Measurements from ENCODE around the gene NELFE. TPM values are rescaled to one million over a fixed set of nuclear protein-coding genes. Genes with fewer than 3 reads are reported as not detected.

NELFE gene
- total RNA-seq, 2 donors from 2014 or later, result 90.3 to 132 TPM

GRCh38 chr6:31947864-31948263, 10.9 kb downstream of the NELFE start:
- Histone ChIP-seq H3K9me3 (ENCODE audit: control insufficient read depth, low read length) (no peaks in the 10 kb centered on the region), H3K4me1 (ENCODE audit: control insufficient read depth, insufficient read depth, low read length) (no peaks in the 10 kb centered on the region), H3K27ac (ENCODE audit: low read depth, low read length) (no peak overlapping the region), H3K27me3 (ENCODE audit: control insufficient read depth, insufficient read depth, low read length, poor library complexity, severe bottlenecking) (peaks cover 35% of the 10 kb centered on the region), H3K9ac (ENCODE audit: extremely low read depth, low read length, poor library complexity, severe bottlenecking) (no peak overlapping the region), H3K4me3 (ENCODE audit: low read length) (no peak overlapping the region), H3K36me3 (ENCODE audit: control insufficient read depth, insufficient read depth, low read length) (peaks cover 26% of the 10 kb centered on the region)
- H3K27me3 Mint-ChIP-seq (ENCODE audit: insufficient read depth), result peaks cover 58% of the 10 kb centered on the region
- no peaks in the 10 kb centered on the region for H3K9me3 Mint-ChIP-seq
- no peak overlapping the region for H3K4me3 Mint-ChIP-seq
- TF ChIP-seq CTCF (conservative IDR thresholded peaks at IDR 0.05), result no peak
- no peak overlapping the region for H3K27ac Mint-ChIP-seq
- H3K36me3 Mint-ChIP-seq (ENCODE audit: low read depth), result peaks cover 11% of the 10 kb centered on the region
- no peak for DNase-seq
- no peaks in the 10 kb centered on the region for H3K4me1 Mint-ChIP-seq
- 86 to 95% methylated on average over 4 of the region's 4 CpGs for WGBS, 2 experiments (ENCODE audit: insufficient coverage in 1 of 2, insufficient read length in 1 of 2)

GRCh38 chr6:31947070-31947675, 11.6 kb downstream of the NELFE start:
- no peaks in the 10 kb centered on the region for H3K4me1 ChIP-seq (ENCODE audit: control insufficient read depth, insufficient read depth, low read length)
- peaks cover 65% of the 10 kb centered on the region for H3K27me3 Mint-ChIP-seq (ENCODE audit: insufficient read depth)
- 86 to 88% methylated on average over 17 to 24 of the region's 24 CpGs for WGBS, 2 experiments (ENCODE audit: insufficient coverage in 1 of 2, insufficient read length in 1 of 2)
- H3K4me1 Mint-ChIP-seq, result no peaks in the 10 kb centered on the region
- TF ChIP-seq CTCF (conservative IDR thresholded peaks at IDR 0.05), result no peak
- H3K4me3 Mint-ChIP-seq, result no peak overlapping the region
- no peak overlapping the region for H3K9ac ChIP-seq (ENCODE audit: extremely low read depth, low read length, poor library complexity, severe bottlenecking)
- DNase-seq, result peak; percentile 35
- H3K4me3 ChIP-seq (ENCODE audit: low read length), result no peak overlapping the region
- H3K27ac Mint-ChIP-seq, result no peak overlapping the region
- H3K9me3 Mint-ChIP-seq, result no peaks in the 10 kb centered on the region
- H3K27ac ChIP-seq (ENCODE audit: low read depth, low read length), result no peak overlapping the region
- H3K36me3 ChIP-seq (ENCODE audit: control insufficient read depth, insufficient read depth, low read length), result peaks cover 19% of the 10 kb centered on the region
- H3K27me3 ChIP-seq (ENCODE audit: control insufficient read depth, insufficient read depth, low read length, poor library complexity, severe bottlenecking), result peaks cover 42% of the 10 kb centered on the region
- no peaks in the 10 kb centered on the region for H3K9me3 ChIP-seq (ENCODE audit: control insufficient read depth, low read length)
- H3K36me3 Mint-ChIP-seq (ENCODE audit: low read depth), result peaks cover 8% of the 10 kb centered on the region

- DNase-seq, result peak; percentile 38
- Mint-ChIP-seq H3K9me3 (no peaks in the 10 kb centered on the region), H3K36me3 (ENCODE audit: low read depth) (peaks cover 8% of the 10 kb centered on the region), H3K4me3 (no peak overlapping the region), H3K27me3 (ENCODE audit: insufficient read depth) (peaks cover 67% of the 10 kb centered on the region), H3K4me1 (no peaks in the 10 kb centered on the region), H3K27ac (no peak overlapping the region)
- no peak for TF ChIP-seq CTCF (conservative IDR thresholded peaks at IDR 0.05)
- Histone ChIP-seq H3K9ac (ENCODE audit: extremely low read depth, low read length, poor library complexity, severe bottlenecking) (no peak overlapping the region), H3K27me3 (ENCODE audit: control insufficient read depth, insufficient read depth, low read length, poor library complexity, severe bottlenecking) (peaks cover 42% of the 10 kb centered on the region), H3K4me1 (ENCODE audit: control insufficient read depth, insufficient read depth, low read length) (no peaks in the 10 kb centered on the region), H3K36me3 (ENCODE audit: control insufficient read depth, insufficient read depth, low read length) (peaks cover 12% of the 10 kb centered on the region), H3K4me3 (ENCODE audit: low read length) (no peak overlapping the region), H3K27ac (ENCODE audit: low read depth, low read length) (no peak overlapping the region), H3K9me3 (ENCODE audit: control insufficient read depth, low read length) (no peaks in the 10 kb centered on the region)
- 84 to 95% methylated on average over 7 to 11 of the region's 11 CpGs for WGBS, 2 experiments (ENCODE audit: insufficient coverage in 1 of 2, insufficient read length in 1 of 2)
Measured at GRCh38 chr6:31946370-31946885, 12.3 kb downstream of the NELFE start.
